HG03571 (cell line): Measurements from ENCODE around the gene LIMA1.

Experiments used
- ATAC-seq: cut with Tn5 transposase; IDR thresholded peaks from one replicate; pipeline ENCODE4 v1.9.1; 2021; ENCODE audit not compliant: unreplicated experiment

LIMA1 gene

GRCh38 chr12:50147281-50147680 is 136.0 kb downstream of the LIMA1 start:
- no peak for ATAC-seq

DNA sequence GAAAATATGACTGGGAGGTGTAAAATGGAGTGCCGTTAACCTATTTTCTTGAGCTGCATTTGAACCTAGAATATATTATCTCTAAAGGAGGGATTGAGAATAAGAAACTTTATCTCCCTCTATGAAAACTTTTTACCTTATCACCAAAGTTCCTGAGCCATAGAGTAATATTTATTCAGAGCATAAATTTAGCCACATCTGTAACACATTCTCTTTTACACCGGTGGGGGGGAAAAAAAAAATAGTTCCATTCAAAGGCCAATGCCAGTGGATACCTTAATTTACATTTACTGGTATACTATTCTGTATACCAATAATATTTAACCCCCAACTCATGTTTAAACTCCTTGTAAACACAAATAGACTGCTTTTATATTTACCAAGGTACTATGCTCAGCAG is 137.9 kb downstream of the LIMA1 start:
- ATAC-seq, result no peak

GRCh38 chr12:50142993-50143392 is 140.3 kb downstream of the LIMA1 start:
- ATAC-seq, result no peak

DNA sequence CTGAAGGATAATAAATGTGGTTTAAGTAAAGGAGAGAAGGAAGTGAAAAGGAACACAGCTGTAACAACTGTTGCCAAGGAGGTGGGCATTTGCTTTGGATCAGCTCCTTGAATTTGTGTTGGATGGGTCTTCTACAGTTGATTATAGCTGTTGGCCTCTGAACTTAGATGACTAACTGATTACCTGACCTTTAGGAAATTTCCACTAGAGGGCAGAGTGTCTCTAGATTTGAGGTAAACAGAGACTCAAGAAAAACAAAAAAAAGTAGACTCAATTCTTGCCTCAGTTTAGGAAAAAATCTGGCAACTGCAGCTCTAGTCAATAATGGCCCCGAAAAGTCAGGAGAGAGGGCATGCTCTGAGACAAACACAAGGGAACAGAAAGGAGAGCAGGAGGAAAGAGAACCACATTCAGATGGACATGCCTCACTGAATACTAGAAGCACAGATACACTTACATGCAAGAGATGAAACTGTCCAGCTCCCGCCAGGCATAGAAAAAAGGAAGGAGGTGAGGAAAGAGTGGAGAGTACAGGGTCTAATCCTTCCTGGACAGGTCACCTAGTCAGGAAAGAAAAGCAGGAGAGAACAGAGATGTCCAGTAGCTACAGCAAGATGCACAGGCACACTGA is 150.7 kb downstream of the LIMA1 start:
- ATAC-seq, result no peak

GRCh38 chr12:50129290-50129689 is 154.0 kb downstream of the LIMA1 start:
- ATAC-seq, result no peak

DNA sequence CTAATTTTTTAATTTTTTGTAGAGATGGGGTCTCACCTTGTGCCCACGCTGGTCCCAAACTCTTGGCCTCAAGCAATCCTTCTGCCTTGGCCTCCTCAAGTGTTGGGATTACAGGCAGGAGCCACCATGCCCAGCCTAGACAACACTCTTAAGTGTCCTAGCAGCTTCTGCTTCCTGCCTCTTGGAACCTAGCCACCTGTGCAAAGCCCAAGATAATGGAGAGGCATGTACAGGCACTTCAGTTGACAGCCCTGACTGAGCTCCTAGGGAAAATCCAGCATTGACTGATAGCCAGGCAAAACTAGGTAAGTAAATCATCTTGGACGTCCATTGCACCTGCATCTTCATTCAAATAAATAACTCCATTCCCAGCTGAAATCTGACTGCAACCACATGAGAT is 155.8 kb downstream of the LIMA1 start:
- ATAC-seq, result no peak
